ENCODE results near the gene KRTAP20-1.

DNA sequence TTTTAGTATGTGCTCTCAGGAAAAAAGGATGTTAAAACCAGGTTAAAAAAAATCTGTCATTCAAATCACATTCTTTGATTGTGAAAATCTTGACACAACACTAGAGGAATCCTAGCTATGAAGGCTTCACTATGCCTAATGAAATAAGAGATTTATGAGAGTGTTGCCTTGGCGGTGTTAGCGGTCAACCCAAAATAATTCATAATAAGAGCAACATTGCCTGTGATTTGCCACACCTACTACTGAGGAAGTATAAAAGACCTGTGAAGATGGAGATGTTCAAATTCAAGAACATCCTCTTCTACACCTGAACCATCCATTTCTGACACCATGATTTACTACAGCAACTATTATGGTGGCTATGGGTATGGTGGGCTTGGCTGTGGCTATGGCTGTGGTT lies at the start of gene KRTAP20-1:
- no peak for TF ChIP-seq ZNF302 (CRISPR knock-in tag; IDR thresholded peaks at IDR 0.05)
- TF ChIP-seq MAX (IDR thresholded peaks at IDR 0.05): no peak
- no peak for TF ChIP-seq KDM1A (IDR thresholded peaks at IDR 0.05; ENCODE audit: low read depth)
- no peak for TF ChIP-seq EHMT2 (IDR thresholded peaks at IDR 0.05; ENCODE audit: low read depth)
- no peak for TF ChIP-seq CTCF (IDR thresholded peaks at IDR 0.05)

Data from A549 (cell line).